GM12891 (cell line): Measurements from ENCODE around the gene NKX3-2.

Experiments used
- POLR2A ChIP-seq: IDR thresholded peaks from 2 replicates; pipeline ENCODE4 v1.6.1; 2011; ENCODE audit warnings: low read depth, low read length, control low read depth
- POLR2AphosphoS5 ChIP-seq: IDR thresholded peaks from 2 replicates; pipeline ENCODE4 v1.6.1; 2011; ENCODE audit warnings: low read depth, low read length, control low read depth

DNA sequence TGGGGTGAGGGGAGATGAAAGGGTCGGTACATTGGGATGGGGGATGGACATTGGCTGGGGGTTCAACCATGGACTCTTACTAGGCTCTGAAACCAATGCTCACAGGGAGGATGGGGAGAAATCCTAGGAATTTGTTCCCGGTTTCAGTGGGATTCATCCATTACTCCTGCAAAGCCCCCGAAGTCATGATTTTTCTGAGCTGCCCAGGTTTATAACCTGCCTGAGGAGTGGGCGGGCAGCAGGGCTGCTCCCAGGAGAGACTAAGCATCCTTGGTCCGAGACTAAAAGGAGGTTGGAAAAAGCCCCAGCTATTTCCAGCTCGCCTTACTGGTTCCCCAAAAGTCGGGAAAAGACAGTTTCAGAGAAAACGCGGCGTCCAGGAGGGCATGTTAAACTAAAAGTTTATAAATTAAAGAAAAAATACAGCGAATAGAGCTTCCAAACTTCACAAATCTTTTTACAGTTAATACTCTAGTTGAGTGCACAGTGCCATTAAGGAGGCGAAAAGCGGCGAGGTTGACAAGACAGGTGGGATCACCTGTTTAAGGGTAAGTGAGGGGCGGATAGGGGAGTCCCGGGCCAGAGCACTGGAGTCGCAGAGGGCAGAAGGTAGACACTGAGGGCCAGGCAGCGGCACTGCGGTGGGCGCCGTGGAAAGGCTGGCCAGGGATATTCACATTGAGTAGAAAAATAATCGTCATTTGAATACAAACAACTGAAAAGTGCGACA lies 3.7 kb downstream of the NKX3-2 start:
- TF ChIP-seq POLR2AphosphoS5, result no peak
- no peak for TF ChIP-seq POLR2A
